NOMO-1 treated with dmso at 0.1 percent for 144 hours (cell line): Measurements from ENCODE around the gene BFAR.
"Not testable (repeated sequence)": the region's sequence is repeated elsewhere in the genome, so short reads cannot be mapped to it uniquely, and the experiment has no call there.

Source experiments
- DNase-seq: peaks from one replicate; lab custom pipeline; 2025; ENCODE audit not compliant: unreplicated experiment; lab: John Stamatoyannopoulos, UW

BFAR gene

GRCh38 chr16:14635395-14636165 is 2.8 kb downstream of the BFAR start:
- DNase-seq = no peak

DNA sequence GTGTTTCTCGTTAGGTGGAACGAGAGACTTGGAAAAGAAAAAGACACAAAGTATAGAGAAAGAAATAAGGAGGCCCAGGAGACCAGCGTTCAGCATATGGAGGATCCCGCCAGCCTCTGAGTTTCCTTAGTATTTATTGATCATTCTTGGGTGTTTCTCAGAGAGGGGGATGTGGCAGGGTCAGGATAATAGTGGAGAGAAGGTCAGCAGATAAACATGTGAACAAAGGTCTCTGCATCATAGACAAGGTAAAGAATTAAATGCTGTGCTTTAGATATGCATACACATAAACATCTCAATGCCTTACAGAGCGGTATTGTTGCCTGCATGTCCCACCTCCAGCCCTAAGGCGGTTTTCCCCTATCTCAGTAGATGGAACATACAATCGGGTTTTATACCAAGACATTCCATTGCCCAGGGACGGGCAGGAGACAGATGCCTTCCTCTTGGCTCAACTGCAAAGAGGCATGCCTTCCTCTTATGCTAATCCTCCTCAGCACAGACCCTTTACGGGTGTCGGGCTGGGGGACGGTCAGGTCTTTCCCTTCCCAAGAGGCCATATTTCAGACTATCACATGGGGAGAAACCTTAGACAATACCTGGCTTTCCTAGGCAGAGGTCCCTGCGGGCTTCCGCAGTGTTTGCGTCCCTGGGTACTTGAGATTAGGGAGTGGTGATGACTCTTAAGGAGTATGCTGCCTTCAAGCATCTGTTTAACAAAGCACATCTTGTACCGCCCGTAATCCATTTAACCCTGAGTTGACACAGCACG is 3.6 kb downstream of the BFAR start:
- not testable (repeated sequence) for DNase-seq

- not testable (repeated sequence) for DNase-seq
Measured at GRCh38 chr16:14636951-14637240, 4.1 kb downstream of the BFAR start.

DNA sequence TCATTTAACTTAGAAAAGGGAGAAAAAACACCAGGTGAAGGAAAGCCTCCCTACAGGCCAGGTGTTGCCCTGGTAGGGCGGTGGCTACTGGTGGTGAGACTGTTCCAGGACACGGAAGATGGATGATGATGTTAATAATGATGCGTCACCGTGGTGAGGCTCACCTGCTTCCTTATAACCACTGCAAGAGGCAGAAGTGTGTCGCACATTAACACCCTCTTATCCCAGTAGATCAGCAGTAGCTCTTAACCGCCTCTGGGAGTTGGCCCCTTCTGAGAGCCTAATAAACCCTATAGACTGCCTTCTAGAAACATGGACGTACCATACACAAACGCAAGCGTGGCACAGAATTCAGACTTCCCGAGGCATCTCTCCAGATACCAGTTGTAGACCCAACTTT is 7.8 kb downstream of the BFAR start:
- no peak for DNase-seq

GRCh38 chr16:14641206-14641605 is 8.5 kb downstream of the BFAR start:
- DNase-seq = no peak

GRCh38 chr16:14641926-14642325 is 9.2 kb downstream of the BFAR start:
- no peak for DNase-seq

GRCh38 chr16:14649816-14650215 is 17.1 kb downstream of the BFAR start:
- no peak for DNase-seq

- DNase-seq = no peak
Measured at GRCh38 chr16:14650629-14651028, 17.9 kb downstream of the BFAR start.

DNA sequence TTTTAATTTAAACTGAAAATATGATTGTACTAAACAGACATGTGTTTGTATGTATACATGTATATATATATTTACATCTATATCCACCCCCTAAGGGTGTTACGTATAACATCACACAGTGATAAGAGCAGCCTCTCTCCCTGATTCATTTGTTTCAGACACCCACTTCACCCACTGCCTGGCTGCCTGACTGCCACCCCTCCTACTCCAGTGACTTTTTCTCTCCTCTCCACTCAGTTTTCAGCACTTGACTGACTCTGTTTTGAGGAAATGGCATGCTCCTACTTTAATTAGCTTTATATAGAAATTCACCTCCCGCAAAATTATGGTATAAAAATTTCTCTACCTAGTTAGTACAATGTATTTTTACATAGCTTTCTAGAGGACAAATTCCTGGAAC is 20.0 kb downstream of the BFAR start:
- no peak for DNase-seq

DNA sequence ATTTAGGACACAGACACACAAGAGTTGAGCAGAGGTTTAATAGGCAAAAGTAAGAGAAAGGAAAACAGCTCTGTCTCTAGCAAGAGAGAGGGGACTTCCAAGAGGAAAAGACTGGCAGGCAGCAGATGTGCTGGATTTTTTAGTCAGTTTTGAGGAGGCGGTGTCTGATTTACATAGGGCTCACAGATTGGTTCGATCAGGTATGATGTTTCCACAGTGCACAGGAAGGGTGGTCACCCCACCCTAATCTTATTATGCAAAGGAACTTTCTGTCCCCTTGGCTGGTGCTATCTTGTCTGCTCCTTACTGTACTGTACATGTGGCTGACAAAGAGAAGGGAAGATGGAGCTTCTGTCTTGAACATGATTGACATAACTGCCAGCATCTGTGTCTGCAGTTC is 25.3 kb downstream of the BFAR start:
- DNase-seq = peak; percentile 1

DNA sequence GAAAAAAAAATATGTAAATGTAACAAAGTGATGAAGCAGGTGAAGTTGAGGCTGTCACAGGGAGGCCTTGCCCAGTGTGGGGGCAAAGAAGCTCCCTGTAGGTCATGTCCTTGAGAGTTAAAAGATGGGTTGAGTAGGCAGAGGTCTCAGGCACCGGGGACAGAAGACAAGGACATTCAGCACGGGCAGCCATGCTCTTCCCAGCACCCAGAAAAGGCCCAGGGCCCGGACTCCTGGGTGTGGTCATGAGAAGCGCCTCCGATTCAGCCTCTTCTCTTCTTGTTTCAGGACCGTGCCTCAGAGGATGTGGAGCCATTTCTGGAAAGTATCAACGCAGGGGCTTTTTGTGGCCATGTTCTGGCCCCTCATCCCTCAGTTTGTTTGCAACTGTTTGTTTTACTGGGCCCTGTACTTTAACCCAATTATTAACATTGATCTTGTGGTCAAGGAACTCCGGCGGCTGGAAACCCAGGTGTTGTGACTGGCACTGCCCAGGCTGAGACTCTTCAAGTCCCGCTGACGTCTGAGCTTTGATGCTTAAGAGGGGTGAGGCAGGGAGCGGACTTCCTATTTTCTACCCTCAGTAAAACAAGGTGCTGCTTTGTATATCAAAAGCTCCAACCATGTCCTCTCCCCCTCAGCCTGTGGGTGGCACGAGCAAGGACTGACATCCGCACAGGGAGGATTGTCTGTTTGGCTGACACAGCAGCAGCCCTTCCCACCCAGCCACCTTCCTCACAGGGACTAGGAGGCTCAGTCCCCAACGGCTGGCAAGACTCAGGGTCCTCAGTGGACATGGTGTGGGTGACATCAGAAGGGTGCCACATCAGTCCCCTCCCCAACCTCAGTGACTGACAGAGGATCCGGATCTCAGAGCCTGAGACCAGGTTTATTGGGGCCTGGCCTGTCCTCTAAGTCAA is 34.9 kb downstream of the BFAR start:
- no peak for DNase-seq

GRCh38 chr16:14668556-14669223 is 35.9 kb downstream of the BFAR start:
- DNase-seq = no peak

GRCh38 chr16:14669776-14670175 is 37.0 kb downstream of the BFAR start:
- no peak for DNase-seq

- no peak for DNase-seq
Measured at GRCh38 chr16:14672403-14672971, 39.7 kb downstream of the BFAR start.

DNA sequence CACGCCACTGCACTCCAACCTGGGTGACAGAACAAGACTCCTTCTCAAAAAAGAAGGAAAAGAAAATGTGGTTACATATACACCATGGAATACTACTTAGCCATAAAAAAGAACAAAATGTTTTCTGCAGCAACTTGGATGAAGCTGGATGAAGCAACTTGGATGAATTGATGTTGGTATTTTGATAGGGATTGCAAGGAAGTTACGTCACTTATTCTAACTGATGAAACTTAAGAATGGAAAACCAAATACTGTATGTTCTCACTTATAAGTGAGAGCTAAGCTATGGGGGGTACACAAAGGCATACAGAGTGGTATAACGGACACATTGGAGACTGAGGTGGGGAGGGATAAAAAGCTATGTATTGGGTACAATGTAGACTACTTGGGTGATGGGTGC is 43.9 kb downstream of the BFAR start:
- no peak for DNase-seq

DNA sequence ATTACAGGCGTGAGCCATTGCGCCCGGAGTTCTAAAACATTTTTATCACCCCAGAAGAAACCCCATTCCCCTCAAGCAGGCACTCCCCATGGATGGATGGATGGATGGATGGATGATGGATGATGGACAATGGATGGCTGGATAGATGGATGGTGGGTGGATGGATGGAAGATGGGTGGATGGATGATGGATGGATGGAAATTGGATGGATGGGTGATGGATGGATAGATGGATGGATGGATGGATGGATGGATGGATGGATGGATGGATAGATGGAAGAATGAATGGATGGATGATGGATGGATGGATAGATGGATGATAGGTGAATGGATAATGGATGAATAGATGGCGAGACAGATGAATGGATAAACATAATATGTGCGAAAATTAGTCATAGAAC is 44.9 kb downstream of the BFAR start:
- no peak for DNase-seq

- DNase-seq = no peak
Measured at GRCh38 chr16:14678748-14679497, 46.2 kb downstream of the BFAR start.

- not testable (repeated sequence) for DNase-seq
Measured at GRCh38 chr16:14680396-14680795, 47.6 kb downstream of the BFAR start.

DNA sequence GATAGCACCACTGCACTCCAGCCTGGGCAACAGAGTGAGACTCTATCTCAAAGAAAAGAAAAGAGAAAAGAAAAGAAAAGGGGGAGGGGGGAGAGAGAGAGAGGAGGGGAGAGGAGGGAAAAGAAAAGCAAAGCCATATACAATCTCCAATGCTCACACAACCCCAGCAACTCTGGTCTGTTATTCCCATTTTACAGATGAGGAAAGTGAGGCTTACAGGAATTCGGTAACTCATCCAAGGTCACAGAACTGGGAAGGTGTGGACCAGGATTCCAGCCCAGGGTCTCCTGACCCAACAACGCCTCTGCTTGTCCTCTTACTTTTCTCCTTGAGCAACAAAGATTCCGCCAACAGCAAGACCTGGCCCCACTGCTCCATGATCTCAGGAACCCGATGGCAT is 48.4 kb downstream of the BFAR start:
- DNase-seq = no peak

GRCh38 chr16:14682121-14682520 is 49.4 kb downstream of the BFAR start:
- no peak for DNase-seq
